HG02571 (cell line): Measurements from ENCODE around the gene CNNM4.
A peak's percentile ranks its signal among the peaks of the same experiment; 100 is the strongest.
"Not testable (repeated sequence)": the region's sequence is repeated elsewhere in the genome, so short reads cannot be mapped to it uniquely, and the experiment has no call there.

Source experiments
- ATAC-seq: cut with Tn5 transposase; IDR thresholded peaks from one replicate; pipeline ENCODE4 v1.9.1; 2021; ENCODE audit warnings: mild to moderate bottlenecking, moderate library complexity; ENCODE audit not compliant: unreplicated experiment

CNNM4 gene

GRCh38 chr2:96788442-96789244, 27.9 kb downstream of the CNNM4 start:
- no peak for ATAC-seq

- ATAC-seq: no peak
These were observed 28.5 kb downstream of the CNNM4 start for GRCh38 chr2:96789245-96789617.

- no peak for ATAC-seq
These were observed 32.4 kb downstream of the CNNM4 start for GRCh38 chr2:96792772-96793749.

GRCh38 chr2:96795076-96795475, 34.4 kb downstream of the CNNM4 start:
- no peak for ATAC-seq

GRCh38 chr2:96796497-96796896, 35.8 kb downstream of the CNNM4 start:
- ATAC-seq: not testable (repeated sequence)

- ATAC-seq: no peak
These were observed 36.4 kb downstream of the CNNM4 start for GRCh38 chr2:96797066-96797625.

GRCh38 chr2:96798733-96799622, 38.3 kb downstream of the CNNM4 start:
- ATAC-seq: no peak

- ATAC-seq: no peak
These were observed 38.9 kb downstream of the CNNM4 start for GRCh38 chr2:96799623-96799935.

- peak; percentile 8 for ATAC-seq
These were observed 39.6 kb downstream of the CNNM4 start for GRCh38 chr2:96800061-96801004.

- peak; percentile 75 for ATAC-seq
These were observed 40.5 kb downstream of the CNNM4 start for GRCh38 chr2:96801005-96801785.

- ATAC-seq: no peak
These were observed 41.3 kb downstream of the CNNM4 start for GRCh38 chr2:96801786-96802595.

GRCh38 chr2:96802721-96803120, 42.0 kb downstream of the CNNM4 start:
- ATAC-seq: no peak

GRCh38 chr2:96804986-96805385, 44.3 kb downstream of the CNNM4 start:
- ATAC-seq: no peak

GRCh38 chr2:96805946-96806345, 45.2 kb downstream of the CNNM4 start:
- ATAC-seq: not testable (repeated sequence)

GRCh38 chr2:96806468-96807126, 45.9 kb downstream of the CNNM4 start:
- no peak for ATAC-seq

GRCh38 chr2:96807127-96807471, 46.4 kb downstream of the CNNM4 start:
- no peak for ATAC-seq

GRCh38 chr2:96808176-96808837, 47.6 kb downstream of the CNNM4 start:
- no peak for ATAC-seq
